WERI-Rb-1 (cell line): Measurements from ENCODE around the gene RHEB.

Source experiments
- DNase-seq: peaks from one replicate; pipeline ENCODE4 v3.0.0-alpha.2; 2020
- H3K27ac ChIP-seq: fragments of 250-450 bp; sonication (Bioruptor Pico); 2 replicates; pipeline ENCODE4 v1.5.1; 2020; ENCODE audit warnings: mild to moderate bottlenecking, moderate library complexity
- H3K27me3 ChIP-seq: fragments of 250-450 bp; sonication (Bioruptor Pico); 2 replicates; pipeline ENCODE4 v1.5.1; 2021; ENCODE audit warnings: mild to moderate bottlenecking, low read depth, moderate library complexity; ENCODE audit not compliant: insufficient read depth, severe bottlenecking
- H3K36me3 ChIP-seq: fragments of 250-450 bp; sonication (Bioruptor Pico); 2 replicates; pipeline ENCODE4 v1.5.1; 2020; ENCODE audit warnings: mild to moderate bottlenecking, moderate library complexity
- H3K4me3 ChIP-seq: 2 replicates; pipeline ENCODE4 v1.5.1; 2011; ENCODE audit warnings: low read depth, mild to moderate bottlenecking, control low read depth, low read length
- H3K9me3 ChIP-seq: fragments of 250-450 bp; sonication (Bioruptor Pico); 2 replicates; pipeline ENCODE4 v1.5.1; 2021; ENCODE audit warnings: mild to moderate bottlenecking, moderate library complexity; ENCODE audit not compliant: severe bottlenecking
- CTCF ChIP-seq: IDR thresholded peaks from 2 replicates; pipeline ENCODE4 v1.5.1; 2011; ENCODE audit warnings: low read depth, mild to moderate bottlenecking, control low read depth, inconsistent platforms, low read length

The RHEB gene

GRCh38 chr7:151505836-151506468 is 13.7 kb downstream of the RHEB start:
- no peak for DNase-seq
- no peak overlapping the region for H3K27ac ChIP-seq
- no peak for TF ChIP-seq CTCF
- H3K27me3 ChIP-seq, result no peaks in the 10 kb centered on the region
- H3K36me3 ChIP-seq, result no peaks in the 10 kb centered on the region
- H3K9me3 ChIP-seq, result no peaks in the 10 kb centered on the region
- H3K4me3 ChIP-seq, result no peak overlapping the region

GRCh38 chr7:151505433-151505832 is 14.3 kb downstream of the RHEB start:
- Histone ChIP-seq H3K9me3 (no peaks in the 10 kb centered on the region), H3K36me3 (no peaks in the 10 kb centered on the region), H3K27me3 (no peaks in the 10 kb centered on the region), H3K4me3 (no peak overlapping the region), H3K27ac (no peak overlapping the region)
- DNase-seq, result no peak
- no peak for TF ChIP-seq CTCF

DNA sequence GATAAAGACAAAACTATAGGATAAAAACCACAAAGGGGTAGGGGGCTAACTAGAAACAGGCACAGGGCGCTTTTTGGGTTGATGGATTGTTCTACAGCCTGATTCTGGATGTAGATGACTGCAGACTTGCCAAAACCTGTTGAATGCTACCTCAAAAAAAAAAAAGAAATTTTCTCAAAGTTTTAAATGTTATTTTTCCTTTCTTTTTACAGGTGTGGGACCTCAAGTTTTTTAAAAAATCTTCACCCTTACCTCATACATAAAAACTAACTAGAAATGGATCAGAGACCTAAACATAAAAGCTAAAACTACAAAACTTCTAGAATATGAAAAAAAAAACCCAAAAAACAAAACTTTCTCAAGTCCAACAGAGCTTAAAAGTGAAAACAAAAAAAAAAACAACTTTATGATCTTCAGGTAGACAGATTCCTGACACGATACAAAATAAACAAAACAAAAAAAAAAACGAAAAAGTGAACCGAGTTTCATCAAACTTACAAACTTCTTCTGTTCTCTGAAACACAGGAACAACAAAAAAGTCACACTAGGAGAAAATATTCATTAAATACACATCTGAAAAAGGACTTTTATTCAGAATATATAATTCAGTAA is 14.9 kb downstream of the RHEB start:
- no peak for DNase-seq
- no peaks in the 10 kb centered on the region for H3K36me3 ChIP-seq
- no peak overlapping the region for H3K4me3 ChIP-seq
- no peaks in the 10 kb centered on the region for H3K27me3 ChIP-seq
- no peak overlapping the region for H3K27ac ChIP-seq
- TF ChIP-seq CTCF, result no peak
- no peaks in the 10 kb centered on the region for H3K9me3 ChIP-seq

- H3K27ac ChIP-seq, result no peak overlapping the region
- H3K9me3 ChIP-seq, result no peaks in the 10 kb centered on the region
- no peak overlapping the region for H3K4me3 ChIP-seq
- no peaks in the 10 kb centered on the region for H3K27me3 ChIP-seq
- no peaks in the 10 kb centered on the region for H3K36me3 ChIP-seq
- DNase-seq, result no peak
- TF ChIP-seq CTCF, result no peak
These were observed 15.6 kb downstream of the RHEB start for GRCh38 chr7:151503902-151504714.

DNA sequence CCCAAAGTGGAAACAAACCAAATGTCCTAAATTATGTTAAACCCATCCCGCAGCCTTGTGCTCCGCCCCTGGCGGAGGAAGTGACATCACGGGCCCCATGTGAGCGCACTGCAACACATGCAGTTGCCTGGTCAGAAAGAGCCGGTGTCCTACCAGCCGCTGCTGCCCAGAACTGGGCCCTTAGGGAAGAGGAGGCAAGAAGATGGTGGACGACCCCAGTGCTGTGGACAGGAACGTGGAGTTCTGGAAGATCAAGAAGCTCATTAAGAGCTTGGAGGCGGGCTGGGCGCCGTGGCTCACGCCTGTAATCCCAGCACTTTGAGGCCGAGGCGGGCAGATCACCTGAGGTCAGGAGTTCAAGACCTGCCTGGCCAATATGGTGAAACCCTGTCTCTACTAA is 18.0 kb downstream of the RHEB start:
- H3K9me3 ChIP-seq, result no peaks in the 10 kb centered on the region
- no peak overlapping the region for H3K27ac ChIP-seq
- H3K4me3 ChIP-seq, result no peak overlapping the region
- no peaks in the 10 kb centered on the region for H3K36me3 ChIP-seq
- DNase-seq, result no peak
- no peak for TF ChIP-seq CTCF
- no peaks in the 10 kb centered on the region for H3K27me3 ChIP-seq
